NCI-H446 treated with DMSO at 0.1 percent for 48 hours (cell line): ENCODE results near the gene SERTM1.

Source experiments
- DNase-seq: peaks from one replicate; lab custom pipeline; 2025; lab: John Stamatoyannopoulos, UW

The SERTM1 gene

DNA sequence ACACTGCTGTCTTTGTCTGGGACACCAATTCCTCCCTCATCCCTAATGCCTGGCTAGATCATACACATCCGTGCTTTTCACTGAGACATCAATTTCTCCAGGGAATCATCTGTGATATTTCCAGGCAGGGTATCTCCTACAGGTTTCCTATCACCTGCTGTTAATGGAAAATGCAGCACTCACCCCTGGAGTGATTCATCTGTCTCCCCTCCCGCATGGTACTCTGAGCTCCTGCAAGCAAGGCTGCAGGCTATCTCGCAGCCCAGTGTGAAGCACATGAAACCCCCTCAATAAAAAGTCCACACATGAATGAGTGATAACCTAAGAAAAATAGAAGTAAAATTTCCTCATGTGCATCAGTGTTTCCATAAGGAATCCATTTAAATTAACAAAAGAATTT, 38.5 kb downstream of the SERTM1 start:
- DNase-seq: no peak

DNA sequence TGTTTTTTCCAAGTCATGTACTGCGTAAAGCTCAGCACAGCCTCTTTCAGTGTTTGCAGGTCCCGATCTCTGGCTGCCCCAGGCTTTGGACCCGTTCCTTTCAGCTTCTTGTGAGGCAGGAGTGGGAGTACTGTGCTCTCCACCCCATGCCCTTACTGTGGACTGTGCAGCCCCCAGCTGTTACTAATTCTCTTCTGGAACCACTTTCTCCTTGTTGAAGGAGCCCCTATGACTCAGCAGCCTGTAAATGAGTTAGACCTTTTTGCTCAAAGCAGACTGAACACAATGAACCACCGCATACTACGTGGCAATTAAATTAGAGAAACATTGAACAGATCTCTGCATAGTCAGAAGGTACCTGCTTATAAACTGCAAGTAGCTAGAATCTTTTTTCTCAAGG, 39.0 kb downstream of the SERTM1 start:
- no peak for DNase-seq

DNA sequence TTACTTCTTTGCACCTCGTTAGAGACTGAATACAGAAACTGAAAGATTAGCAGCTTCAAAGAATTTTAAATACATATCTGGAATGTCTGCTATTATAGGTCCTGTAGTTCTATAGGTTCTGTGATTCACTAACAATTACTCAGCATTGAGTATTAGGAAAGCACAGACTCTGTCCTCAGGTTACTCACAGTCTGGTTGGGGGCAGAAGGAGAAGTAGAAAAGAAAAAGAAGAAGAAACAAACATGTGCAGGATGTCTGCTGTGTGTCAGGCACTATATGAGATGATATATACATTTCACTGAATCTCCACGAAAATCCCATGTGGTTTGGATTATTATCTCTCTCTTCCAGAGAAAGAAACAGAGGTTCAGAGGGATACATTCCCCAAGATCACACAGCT, 40.1 kb downstream of the SERTM1 start:
- DNase-seq: no peak

DNA sequence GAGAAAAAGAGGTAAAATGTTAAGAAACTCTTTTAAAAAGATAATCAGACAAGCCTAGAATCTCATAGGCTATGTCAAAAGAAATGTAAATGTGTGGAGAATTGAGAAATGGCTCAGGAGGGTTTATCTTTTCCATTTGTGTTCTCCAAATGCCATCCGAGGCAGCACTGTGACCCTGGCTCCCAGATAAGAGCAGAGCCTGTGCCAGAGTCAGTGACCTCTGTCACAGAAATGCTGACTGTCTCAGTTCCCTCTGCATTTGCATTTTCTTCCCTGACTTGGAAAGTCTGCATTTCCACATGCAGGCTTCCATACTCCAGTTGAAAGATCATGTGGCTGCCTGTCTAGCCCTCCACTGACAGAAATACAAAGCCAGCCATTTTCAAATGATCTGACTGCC, 42.0 kb downstream of the SERTM1 start:
- DNase-seq: no peak

DNA sequence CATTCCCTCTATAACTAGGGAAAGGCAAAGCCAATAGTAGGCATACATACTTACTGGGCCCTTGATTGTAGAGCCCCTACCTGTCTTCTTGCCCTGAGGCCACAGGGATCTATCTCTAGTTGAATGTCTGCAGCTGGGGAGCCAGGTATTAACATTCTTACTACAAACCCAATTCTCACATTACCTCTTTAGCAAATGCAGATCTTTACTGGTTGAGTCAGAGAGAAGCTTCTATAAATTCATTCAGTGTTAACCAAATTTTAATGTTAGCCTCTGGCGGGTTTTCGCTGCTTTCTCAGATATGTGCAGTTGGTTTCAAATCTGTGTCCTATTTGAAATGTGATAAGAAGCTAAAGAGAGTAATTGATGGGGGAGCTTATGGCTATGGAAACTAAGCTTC, 43.2 kb downstream of the SERTM1 start:
- no peak for DNase-seq

DNA sequence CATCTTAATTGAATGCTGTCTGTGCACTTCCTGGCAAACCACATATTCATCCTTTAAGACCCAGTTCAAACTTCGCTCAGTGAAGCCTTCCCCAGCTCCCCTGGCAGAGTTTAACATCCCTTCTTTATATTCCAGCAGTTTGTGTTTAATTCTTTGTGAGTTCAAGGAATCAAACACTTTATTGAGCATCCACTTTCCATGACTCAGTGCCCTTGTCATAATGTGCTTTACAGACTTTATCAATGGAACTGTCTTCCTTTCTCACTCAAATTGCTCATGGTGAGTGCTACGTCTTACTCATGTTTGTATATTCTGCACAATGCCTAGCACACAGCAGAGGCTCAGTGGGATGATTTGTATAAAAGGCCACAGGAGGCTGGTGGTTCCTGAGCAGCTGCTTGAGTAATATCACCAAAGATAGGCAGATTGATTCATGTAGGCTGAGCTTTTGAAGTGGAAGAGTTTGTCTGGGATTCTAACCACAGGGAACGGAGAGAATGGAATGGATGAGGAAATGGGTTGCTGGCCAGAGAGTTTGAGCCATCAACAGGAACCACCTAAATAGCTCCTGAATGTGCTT, 44.2 kb downstream of the SERTM1 start:
- DNase-seq: no peak

DNA sequence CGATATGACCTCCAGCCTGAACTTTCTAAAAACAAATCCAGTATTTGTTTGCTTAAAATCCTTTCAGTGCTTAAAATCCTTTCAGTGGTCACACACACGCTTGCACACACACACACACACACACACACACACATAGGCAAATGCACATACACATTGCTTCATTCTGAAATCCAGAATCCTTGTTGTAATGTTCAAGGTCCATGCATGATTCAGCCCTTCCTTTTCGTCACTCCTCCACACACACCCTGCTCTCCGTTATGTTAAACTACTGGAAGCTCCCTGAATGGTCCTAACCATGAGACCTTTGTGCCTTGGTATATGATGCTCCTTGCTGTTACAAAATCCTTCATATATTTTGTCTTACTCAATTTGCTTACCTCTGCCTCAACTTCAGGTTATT, 44.9 kb downstream of the SERTM1 start:
- no peak for DNase-seq

DNA sequence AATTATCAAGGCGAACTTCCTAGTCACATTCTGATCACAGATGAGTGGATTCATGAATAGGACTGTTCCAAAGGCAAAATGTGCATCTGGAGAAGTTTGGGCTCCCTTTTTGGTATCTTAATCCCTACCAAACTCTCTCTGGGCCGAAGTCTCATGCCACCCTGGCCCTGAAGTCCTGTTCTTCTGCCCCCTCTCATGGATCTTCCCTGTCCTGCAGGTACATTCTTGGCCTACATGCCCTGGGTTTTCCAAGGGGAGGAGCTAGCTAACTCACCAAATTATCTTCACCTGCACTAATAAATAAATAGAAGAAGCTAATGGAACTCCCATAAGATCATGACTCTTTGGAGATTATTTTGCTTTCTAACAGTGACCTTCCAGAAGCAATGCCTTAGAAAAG, 50.3 kb downstream of the SERTM1 start:
- no peak for DNase-seq

DNA sequence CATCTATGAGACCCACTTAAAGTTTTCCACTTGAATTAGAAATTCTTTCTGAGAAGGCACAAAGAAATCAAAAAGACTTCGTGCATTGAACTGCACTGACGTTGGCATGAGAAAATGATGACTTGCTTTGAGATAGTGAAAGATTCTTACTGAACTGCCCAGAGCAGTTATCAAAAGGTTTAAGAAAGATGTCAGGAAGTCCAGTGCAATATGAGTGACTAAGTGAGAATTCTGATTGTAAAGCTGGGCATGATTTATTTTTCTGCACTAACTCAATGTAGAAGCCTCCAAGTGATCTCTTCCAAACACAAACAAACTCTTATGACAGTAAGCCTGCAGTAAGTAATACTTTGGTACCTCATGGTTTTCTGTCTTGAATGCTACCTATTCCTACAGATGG, 52.1 kb downstream of the SERTM1 start:
- DNase-seq: no peak

DNA sequence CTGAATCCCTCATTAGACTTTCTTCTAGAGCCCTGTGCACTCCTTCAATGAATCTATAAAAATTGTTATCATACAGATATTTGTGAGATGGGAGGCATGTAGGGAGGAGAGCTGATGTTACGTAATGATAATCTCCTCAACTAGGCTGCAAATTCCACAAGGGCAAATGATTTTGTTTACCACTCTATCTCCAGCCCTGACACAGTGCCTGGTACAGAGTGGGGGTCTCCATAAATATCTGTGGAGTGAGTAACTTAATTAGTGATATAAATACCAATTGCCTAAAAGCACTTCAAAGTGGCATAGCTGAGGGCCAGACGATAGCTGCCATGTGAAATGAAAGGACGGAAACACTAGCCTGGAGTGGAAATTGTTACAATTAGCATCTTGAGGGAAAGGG, 54.2 kb downstream of the SERTM1 start:
- DNase-seq: no peak

DNA sequence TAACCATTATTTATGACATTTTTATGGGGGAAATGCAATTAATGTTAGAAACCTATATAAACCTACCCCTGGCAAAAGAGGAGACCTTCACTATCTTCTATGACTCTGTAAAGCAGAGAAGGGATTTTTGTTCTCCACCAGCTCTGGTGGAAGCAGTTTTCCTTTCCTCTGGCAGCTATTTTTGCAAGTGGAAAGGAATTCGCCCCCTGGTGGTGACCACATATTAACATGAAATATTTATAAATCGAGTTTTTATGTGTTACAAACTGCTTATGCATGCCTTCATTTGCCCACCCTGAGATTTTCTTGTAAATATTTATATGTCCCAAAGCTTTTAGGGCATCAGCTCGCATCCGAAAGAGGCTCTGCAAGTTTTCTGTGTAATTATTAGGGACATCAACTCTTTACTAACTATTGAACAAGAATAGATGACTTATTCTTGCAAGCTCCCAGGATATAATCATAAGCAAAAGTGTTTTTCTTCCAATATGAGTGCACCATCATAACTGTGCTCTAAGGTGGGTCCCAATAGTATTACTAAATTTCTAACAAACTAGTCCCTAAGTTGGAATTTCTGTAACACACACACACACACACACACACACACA, 62.4 kb downstream of the SERTM1 start:
- DNase-seq: no peak

DNA sequence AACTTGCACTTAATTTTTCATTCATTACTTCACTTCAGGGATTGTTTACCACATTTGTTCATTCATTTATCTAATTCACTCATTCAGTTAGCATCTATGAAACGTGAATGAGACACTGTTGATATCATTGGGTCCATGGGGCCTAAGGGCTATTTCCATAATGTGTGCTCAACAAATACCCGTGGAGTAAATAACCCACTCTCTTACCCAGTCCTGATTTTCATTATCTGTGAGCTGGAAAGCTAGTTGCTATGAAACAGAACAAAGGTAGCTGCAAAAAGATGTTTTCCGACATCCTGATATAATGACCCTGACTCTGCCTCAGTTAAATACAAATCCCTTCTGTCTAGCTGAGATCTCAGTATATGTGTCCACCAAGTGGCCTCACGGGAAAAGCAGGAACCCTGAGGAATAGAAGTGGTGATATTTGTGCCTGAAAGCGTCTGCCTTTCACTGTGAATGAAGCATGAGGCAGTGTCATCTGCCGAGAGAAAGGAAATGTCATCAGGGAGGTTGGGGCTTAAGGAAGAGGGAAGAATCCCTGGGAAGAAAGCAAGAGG, 63.8 kb downstream of the SERTM1 start:
- no peak for DNase-seq

DNA sequence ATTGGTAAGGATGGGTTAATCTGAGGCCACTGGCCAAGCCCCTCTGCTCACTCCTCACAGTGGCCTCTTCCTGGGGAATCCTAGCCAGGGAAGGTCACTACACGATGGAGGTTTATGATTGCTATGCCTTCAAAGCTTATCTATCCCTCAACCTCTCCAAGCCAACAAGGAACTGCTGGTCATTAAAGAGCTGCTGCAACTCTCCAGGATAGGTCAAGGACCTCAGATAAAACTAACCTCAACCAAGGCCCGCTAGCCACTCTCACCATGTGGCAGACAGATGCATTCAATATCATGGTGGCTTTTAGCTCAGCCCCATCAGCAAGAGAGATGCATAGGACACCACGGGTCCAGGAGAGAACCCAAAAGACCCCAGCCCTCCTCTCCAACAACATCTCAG, 71.6 kb downstream of the SERTM1 start:
- DNase-seq: no peak

DNA sequence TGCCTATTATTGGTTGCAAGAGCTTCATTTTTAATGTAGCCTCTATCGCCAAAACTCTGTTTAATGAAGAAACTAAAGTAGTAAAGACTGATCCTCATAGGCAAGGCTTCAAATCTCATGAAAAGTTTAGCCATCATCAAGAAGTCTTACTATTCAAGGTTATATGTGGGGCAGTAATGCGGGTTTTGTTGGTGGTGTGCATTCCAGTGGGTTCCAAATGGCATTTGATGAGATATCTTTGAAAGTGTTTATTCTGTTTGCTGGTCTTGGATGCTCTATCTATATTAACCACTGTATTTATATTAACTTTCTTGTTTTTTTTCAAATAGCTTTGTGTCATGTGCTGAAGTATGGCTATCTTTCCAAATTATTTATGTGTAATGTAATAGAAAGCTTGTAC, 72.2 kb downstream of the SERTM1 start:
- no peak for DNase-seq
